Measurements from ENCODE around the gene PRLR. TPM values are rescaled to one million over a fixed set of nuclear protein-coding genes. Genes with fewer than 3 reads are reported as not detected.

PRLR gene
- total and polyA plus RNA-seq, 2 of the 13 experiments (the other 11 are each of a cell fraction or from before 2014, with no cell fraction given): 12.2 to 13.3 TPM

DNA sequence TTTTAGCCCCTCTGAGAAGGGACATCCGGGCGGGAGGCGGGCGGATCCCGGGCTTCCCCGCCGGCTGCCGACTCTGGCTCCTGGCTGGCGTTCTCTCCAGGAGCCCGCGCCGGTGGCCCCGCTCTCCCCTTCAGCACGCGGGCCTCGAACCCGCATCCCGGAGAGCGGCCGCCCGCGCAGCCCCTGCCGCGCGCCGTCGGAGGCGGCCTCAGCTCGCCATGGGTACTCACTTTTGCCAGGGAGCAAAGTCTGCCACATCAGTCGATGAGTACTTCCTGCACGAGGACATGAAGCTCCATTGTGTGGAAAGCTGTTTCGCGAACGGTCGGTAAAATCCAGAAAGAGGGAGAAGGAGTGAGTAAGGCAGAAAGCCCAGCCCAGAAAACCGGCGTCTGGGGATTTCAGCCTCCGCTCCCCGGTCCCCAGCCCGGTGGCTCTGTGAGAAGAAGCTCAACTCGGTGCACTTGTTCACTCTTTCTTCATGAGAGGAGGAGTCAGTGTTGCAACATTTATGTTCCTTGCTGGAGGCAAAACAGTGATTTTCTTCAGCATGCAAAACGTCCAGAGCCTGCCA, at the start of gene PRLR (continued):
- TF ChIP-seq, protein P1, sequence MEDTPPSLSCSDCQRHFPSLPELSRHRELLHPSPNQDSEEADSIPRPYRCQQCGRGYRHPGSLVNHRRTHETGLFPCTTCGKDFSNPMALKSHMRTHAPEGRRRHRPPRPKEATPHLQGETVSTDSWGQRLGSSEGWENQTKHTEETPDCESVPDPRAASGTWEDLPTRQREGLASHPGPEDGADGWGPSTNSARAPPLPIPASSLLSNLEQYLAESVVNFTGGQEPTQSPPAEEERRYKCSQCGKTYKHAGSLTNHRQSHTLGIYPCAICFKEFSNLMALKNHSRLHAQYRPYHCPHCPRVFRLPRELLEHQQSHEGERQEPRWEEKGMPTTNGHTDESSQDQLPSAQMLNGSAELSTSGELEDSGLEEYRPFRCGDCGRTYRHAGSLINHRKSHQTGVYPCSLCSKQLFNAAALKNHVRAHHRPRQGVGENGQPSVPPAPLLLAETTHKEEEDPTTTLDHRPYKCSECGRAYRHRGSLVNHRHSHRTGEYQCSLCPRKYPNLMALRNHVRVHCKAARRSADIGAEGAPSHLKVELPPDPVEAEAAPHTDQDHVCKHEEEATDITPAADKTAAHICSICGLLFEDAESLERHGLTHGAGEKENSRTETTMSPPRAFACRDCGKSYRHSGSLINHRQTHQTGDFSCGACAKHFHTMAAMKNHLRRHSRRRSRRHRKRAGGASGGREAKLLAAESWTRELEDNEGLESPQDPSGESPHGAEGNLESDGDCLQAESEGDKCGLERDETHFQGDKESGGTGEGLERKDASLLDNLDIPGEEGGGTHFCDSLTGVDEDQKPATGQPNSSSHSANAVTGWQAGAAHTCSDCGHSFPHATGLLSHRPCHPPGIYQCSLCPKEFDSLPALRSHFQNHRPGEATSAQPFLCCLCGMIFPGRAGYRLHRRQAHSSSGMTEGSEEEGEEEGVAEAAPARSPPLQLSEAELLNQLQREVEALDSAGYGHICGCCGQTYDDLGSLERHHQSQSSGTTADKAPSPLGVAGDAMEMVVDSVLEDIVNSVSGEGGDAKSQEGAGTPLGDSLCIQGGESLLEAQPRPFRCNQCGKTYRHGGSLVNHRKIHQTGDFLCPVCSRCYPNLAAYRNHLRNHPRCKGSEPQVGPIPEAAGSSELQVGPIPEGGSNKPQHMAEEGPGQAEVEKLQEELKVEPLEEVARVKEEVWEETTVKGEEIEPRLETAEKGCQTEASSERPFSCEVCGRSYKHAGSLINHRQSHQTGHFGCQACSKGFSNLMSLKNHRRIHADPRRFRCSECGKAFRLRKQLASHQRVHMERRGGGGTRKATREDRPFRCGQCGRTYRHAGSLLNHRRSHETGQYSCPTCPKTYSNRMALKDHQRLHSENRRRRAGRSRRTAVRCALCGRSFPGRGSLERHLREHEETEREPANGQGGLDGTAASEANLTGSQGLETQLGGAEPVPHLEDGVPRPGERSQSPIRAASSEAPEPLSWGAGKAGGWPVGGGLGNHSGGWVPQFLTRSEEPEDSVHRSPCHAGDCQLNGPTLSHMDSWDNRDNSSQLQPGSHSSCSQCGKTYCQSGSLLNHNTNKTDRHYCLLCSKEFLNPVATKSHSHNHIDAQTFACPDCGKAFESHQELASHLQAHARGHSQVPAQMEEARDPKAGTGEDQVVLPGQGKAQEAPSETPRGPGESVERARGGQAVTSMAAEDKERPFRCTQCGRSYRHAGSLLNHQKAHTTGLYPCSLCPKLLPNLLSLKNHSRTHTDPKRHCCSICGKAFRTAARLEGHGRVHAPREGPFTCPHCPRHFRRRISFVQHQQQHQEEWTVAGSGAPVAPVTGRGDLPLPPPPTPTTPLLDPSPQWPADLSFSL (CRISPR knock-in tag; IDR thresholded peaks at IDR 0.05): no peak
- TF ChIP-seq, protein P2, sequence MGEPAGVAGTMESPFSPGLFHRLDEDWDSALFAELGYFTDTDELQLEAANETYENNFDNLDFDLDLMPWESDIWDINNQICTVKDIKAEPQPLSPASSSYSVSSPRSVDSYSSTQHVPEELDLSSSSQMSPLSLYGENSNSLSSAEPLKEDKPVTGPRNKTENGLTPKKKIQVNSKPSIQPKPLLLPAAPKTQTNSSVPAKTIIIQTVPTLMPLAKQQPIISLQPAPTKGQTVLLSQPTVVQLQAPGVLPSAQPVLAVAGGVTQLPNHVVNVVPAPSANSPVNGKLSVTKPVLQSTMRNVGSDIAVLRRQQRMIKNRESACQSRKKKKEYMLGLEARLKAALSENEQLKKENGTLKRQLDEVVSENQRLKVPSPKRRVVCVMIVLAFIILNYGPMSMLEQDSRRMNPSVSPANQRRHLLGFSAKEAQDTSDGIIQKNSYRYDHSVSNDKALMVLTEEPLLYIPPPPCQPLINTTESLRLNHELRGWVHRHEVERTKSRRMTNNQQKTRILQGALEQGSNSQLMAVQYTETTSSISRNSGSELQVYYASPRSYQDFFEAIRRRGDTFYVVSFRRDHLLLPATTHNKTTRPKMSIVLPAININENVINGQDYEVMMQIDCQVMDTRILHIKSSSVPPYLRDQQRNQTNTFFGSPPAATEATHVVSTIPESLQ (CRISPR knock-in tag; conservative IDR thresholded peaks at IDR 0.05): no peak
- TF ChIP-seq ZNF562 (CRISPR knock-in tag; IDR thresholded peaks at IDR 0.05; ENCODE audit: borderline replicate concordance) (no peak), ZFP36L2 (CRISPR knock-in tag; IDR thresholded peaks at IDR 0.05) (no peak), SPEN (CRISPR knock-in tag; IDR thresholded peaks at IDR 0.05; ENCODE audit: low read depth) (no peak), EED (CRISPR knock-in tag; IDR thresholded peaks at IDR 0.05) (no peak), ZNF720 (CRISPR knock-in tag; IDR thresholded peaks at IDR 0.05) (no peak), ZNF121 (CRISPR knock-in tag; IDR thresholded peaks at IDR 0.05) (no peak), TBX2 (CRISPR knock-in tag; IDR thresholded peaks at IDR 0.05; ENCODE audit: borderline replicate concordance) (no peak), ZNF256 (CRISPR knock-in tag; conservative IDR thresholded peaks at IDR 0.05) (no peak), ZNF543 (CRISPR knock-in tag; IDR thresholded peaks at IDR 0.05) (no peak)
- TF ChIP-seq, protein P3, sequence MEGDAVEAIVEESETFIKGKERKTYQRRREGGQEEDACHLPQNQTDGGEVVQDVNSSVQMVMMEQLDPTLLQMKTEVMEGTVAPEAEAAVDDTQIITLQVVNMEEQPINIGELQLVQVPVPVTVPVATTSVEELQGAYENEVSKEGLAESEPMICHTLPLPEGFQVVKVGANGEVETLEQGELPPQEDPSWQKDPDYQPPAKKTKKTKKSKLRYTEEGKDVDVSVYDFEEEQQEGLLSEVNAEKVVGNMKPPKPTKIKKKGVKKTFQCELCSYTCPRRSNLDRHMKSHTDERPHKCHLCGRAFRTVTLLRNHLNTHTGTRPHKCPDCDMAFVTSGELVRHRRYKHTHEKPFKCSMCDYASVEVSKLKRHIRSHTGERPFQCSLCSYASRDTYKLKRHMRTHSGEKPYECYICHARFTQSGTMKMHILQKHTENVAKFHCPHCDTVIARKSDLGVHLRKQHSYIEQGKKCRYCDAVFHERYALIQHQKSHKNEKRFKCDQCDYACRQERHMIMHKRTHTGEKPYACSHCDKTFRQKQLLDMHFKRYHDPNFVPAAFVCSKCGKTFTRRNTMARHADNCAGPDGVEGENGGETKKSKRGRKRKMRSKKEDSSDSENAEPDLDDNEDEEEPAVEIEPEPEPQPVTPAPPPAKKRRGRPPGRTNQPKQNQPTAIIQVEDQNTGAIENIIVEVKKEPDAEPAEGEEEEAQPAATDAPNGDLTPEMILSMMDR (CRISPR knock-in tag; IDR thresholded peaks at IDR 0.05): no peak
- TF ChIP-seq, protein P4, sequence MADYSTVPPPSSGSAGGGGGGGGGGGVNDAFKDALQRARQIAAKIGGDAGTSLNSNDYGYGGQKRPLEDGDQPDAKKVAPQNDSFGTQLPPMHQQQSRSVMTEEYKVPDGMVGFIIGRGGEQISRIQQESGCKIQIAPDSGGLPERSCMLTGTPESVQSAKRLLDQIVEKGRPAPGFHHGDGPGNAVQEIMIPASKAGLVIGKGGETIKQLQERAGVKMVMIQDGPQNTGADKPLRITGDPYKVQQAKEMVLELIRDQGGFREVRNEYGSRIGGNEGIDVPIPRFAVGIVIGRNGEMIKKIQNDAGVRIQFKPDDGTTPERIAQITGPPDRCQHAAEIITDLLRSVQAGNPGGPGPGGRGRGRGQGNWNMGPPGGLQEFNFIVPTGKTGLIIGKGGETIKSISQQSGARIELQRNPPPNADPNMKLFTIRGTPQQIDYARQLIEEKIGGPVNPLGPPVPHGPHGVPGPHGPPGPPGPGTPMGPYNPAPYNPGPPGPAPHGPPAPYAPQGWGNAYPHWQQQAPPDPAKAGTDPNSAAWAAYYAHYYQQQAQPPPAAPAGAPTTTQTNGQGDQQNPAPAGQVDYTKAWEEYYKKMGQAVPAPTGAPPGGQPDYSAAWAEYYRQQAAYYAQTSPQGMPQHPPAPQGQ (CRISPR knock-in tag; IDR thresholded peaks at IDR 0.05; ENCODE audit: borderline replicate concordance): no peak
- TF ChIP-seq, protein P5, sequence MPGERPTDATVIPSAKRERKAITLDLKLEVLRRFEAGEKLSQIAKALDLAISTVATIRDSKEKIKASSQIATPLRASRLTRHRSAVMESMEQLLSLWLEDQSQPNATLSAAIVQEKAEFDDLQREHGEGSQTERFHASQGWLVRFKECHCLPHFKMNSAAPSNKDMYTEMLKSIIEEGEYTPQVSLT (CRISPR knock-in tag; IDR thresholded peaks at IDR 0.05; ENCODE audit: borderline replicate concordance, low read depth): no peak
- TF ChIP-seq, protein P6, sequence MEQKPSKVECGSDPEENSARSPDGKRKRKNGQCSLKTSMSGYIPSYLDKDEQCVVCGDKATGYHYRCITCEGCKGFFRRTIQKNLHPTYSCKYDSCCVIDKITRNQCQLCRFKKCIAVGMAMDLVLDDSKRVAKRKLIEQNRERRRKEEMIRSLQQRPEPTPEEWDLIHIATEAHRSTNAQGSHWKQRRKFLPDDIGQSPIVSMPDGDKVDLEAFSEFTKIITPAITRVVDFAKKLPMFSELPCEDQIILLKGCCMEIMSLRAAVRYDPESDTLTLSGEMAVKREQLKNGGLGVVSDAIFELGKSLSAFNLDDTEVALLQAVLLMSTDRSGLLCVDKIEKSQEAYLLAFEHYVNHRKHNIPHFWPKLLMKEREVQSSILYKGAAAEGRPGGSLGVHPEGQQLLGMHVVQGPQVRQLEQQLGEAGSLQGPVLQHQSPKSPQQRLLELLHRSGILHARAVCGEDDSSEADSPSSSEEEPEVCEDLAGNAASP (CRISPR knock-in tag; IDR thresholded peaks at IDR 0.05; ENCODE audit: borderline replicate concordance): 0 out of 2 replicates have a peak, but pooled peaks have one; percentile 38
